SK-N-SH (cell line): ENCODE measurements around the gene GREM2. TPM values are rescaled to one million over a fixed set of nuclear protein-coding genes. Genes with fewer than 3 reads are reported as not detected.

Source experiments
- CTCF ChIA-PET: fragments of 300-600, 350-600 bp; formaldehyde crosslinking; extraction: SDS; loops from one replicate; lab custom pipeline; 2021; lab: Yijun Ruan, JAX
- POLR2A ChIA-PET: fragments of 350-600 bp; sonication (Branson Sonifier 250); formaldehyde crosslinking; extraction: SDS; loops from one replicate; lab custom pipeline; 2020; ENCODE audit warnings: antibody characterized with exemption, inconsistent platforms; lab: Yijun Ruan, JAX
- DNase-seq: peaks from one replicate; pipeline ENCODE4 v3.0.0; 2012
- H2AFZ ChIP-seq: fragments of 200-600 bp; sonication (generic); 2 replicates; pipeline ENCODE4 v1.8.1; 2016; ENCODE audit warnings: antibody characterized with exemption, mild to moderate bottlenecking, low read depth
- H3F3A ChIP-seq: fragments of 200-600 bp; sonication (generic); replicated peaks from 2 replicates; pipeline ENCODE3; 2016; ENCODE audit warnings: antibody characterized with exemption, mild to moderate bottlenecking; ENCODE audit not compliant: insufficient read depth
- H3K27ac ChIP-seq, 2 experiments: fragments of 200-500 bp in 1 of 2; fragments of 200-600 bp in 1 of 2; sonication (Bioruptor generic) in 1 of 2; sonication (generic), shearing (Covaris generic) in 1 of 2; 2 replicates each; pipeline versions ENCODE4 v1.5.1 to v1.6.1; 2014 to 2016; ENCODE audit warnings: low read depth in 2 of 2, inconsistent platforms in 1 of 2, low read length in 1 of 2, mild to moderate bottlenecking in 1 of 2, mixed read lengths in 1 of 2
- H3K27me3 ChIP-seq: fragments of 200-600 bp; sonication (generic), shearing (Covaris generic); 2 replicates; pipeline ENCODE4 v1.6.1; 2016; ENCODE audit warnings: mixed run types; ENCODE audit not compliant: insufficient read depth
- H3K36me3 ChIP-seq, 2 experiments: fragments of 200-500 bp in 1 of 2; fragments of 200-600 bp in 1 of 2; sonication (Bioruptor generic) in 1 of 2; sonication (generic) in 1 of 2; replicated peaks in 1 of 2; 2 replicates each; pipeline versions ENCODE3 to v1.5.1; 2014 to 2016; ENCODE audit warnings: low read length in 1 of 2, mild to moderate bottlenecking in 1 of 2; ENCODE audit not compliant: insufficient read depth in 2 of 2, control insufficient read depth in 1 of 2
- H3K4me1 ChIP-seq, 2 experiments: fragments of 200-500 bp in 1 of 2; fragments of 200-600 bp in 1 of 2; sonication (Bioruptor generic) in 1 of 2; sonication (generic), shearing (Covaris generic) in 1 of 2; 2 replicates each; pipeline versions ENCODE4 v1.5.1 to v1.6.1; 2014 to 2016; ENCODE audit warnings: low read depth in 1 of 2, low read length in 1 of 2, mixed run types in 1 of 2; ENCODE audit not compliant: insufficient read depth in 2 of 2, control insufficient read depth in 1 of 2
- H3K4me2 ChIP-seq: fragments of 200-600 bp; sonication (generic), shearing (Covaris generic); 2 replicates; pipeline ENCODE4 v1.6.1; 2017; ENCODE audit warnings: mixed run types
- H3K4me3 ChIP-seq, 2 experiments: fragments of 200-500 bp in 1 of 2; fragments of 200-600 bp in 1 of 2; sonication (Bioruptor generic) in 1 of 2; sonication (generic), shearing (Covaris generic) in 1 of 2; 2 replicates each; pipeline versions ENCODE4 v1.5.1 to v1.8.1; 2014 to 2016; ENCODE audit warnings: low read depth in 2 of 2, inconsistent platforms in 1 of 2, low read length in 1 of 2, mild to moderate bottlenecking in 1 of 2, mixed read lengths in 1 of 2, moderate library complexity in 1 of 2
- H3K79me2 ChIP-seq: fragments of 200-600 bp; sonication (generic); 2 replicates; pipeline ENCODE4 v1.8.1; 2017; ENCODE audit warnings: mild to moderate bottlenecking; ENCODE audit not compliant: insufficient read depth
- H3K9ac ChIP-seq: fragments of 200-600 bp; sonication (generic); 2 replicates; pipeline ENCODE4 v1.6.1; 2017; ENCODE audit warnings: mixed run types
- H3K9me2 ChIP-seq: fragments of 200-600 bp; sonication (generic); 2 replicates; pipeline ENCODE4 v1.6.1; 2017; ENCODE audit warnings: mixed run types
- H3K9me3 ChIP-seq: fragments of 200-600 bp; sonication (generic); 2 replicates; pipeline ENCODE4 v1.6.1; 2017; ENCODE audit warnings: mixed run types, mild to moderate bottlenecking, moderate library complexity
- H4K20me1 ChIP-seq: fragments of 200-600 bp; sonication (generic); 2 replicates; pipeline ENCODE4 v1.6.1; 2017; ENCODE audit warnings: mild to moderate bottlenecking, mixed run types; ENCODE audit not compliant: insufficient read depth
- CHD2 ChIP-seq: fragments of 150-350 bp; IDR thresholded peaks from 2 replicates; pipeline ENCODE4 v1.6.1; 2018; ENCODE audit warnings: low read length; ENCODE audit not compliant: partially characterized antibody
- CTCF ChIP-seq: fragments of 200-600 bp; sonication (generic); IDR thresholded peaks from 2 replicates; pipeline ENCODE4 v1.6.1; 2017; ENCODE audit warnings: antibody characterized with exemption, mild to moderate bottlenecking, moderate library complexity
- EP300 ChIP-seq, 2 experiments: IDR thresholded peaks; 2 replicates each; pipeline versions ENCODE4 v1.4.0 to v1.6.1; 2012; ENCODE audit warnings: borderline replicate concordance in 1 of 2, low read depth in 1 of 2, low read length in 1 of 2
- FOXM1 ChIP-seq: IDR thresholded peaks from 2 replicates; pipeline ENCODE4 v1.4.0; 2012; ENCODE audit warnings: low read depth, mild to moderate bottlenecking
- GATA2 ChIP-seq: sonication (generic); formaldehyde crosslinking; IDR thresholded peaks from 2 replicates; pipeline ENCODE4 v1.5.0; 2020; ENCODE audit warnings: mild to moderate bottlenecking, missing genetic modification reagents
- IRF3 ChIP-seq: fragments of 150-350 bp; IDR thresholded peaks from 2 replicates; pipeline ENCODE4 v1.6.1; 2016; ENCODE audit warnings: mild to moderate bottlenecking, low read depth, low read length
- MEF2A ChIP-seq: IDR thresholded peaks from 2 replicates; pipeline ENCODE4 v1.4.0; 2012; ENCODE audit warnings: low read depth, borderline replicate concordance
- NRF1 ChIP-seq: IDR thresholded peaks from 2 replicates; pipeline ENCODE4 v1.6.1; 2012; ENCODE audit warnings: low read depth, mild to moderate bottlenecking, low read length
- PBX3 ChIP-seq: IDR thresholded peaks from 2 replicates; pipeline ENCODE4; 2012
- POLR2AphosphoS5 ChIP-seq: IDR thresholded peaks from 2 replicates; pipeline ENCODE4 v1.6.1; 2012; ENCODE audit warnings: low read depth, low read length
- RAD21 ChIP-seq: IDR thresholded peaks from 2 replicates; pipeline ENCODE4 v1.6.1; 2012; ENCODE audit warnings: mild to moderate bottlenecking, low read length
- RCOR1 ChIP-seq: fragments of 150-350 bp; IDR thresholded peaks from 2 replicates; pipeline ENCODE4 v1.6.1; 2017; ENCODE audit warnings: antibody characterized with exemption, low read length
- RFX5 ChIP-seq: IDR thresholded peaks from 2 replicates; pipeline ENCODE4 v1.6.1; 2012; ENCODE audit warnings: mild to moderate bottlenecking, improper control_type of control experiment, low read length
- SIN3A ChIP-seq: IDR thresholded peaks from 2 replicates; pipeline ENCODE4 v1.6.1; 2012; ENCODE audit warnings: low read depth, mild to moderate bottlenecking, low read length, moderate library complexity, borderline replicate concordance
- TCF12 ChIP-seq: IDR thresholded peaks from 2 replicates; pipeline ENCODE4 v1.4.0; 2012
- WGBS: methylation state at CpG from one replicate; pipeline ENCODE4 v1.1.6; 2017; ENCODE audit warnings: low lambda C conversion rate; 5-methylcytosine and 5-hydroxymethylcytosine counted together
- polyA plus RNA-seq, 3 experiments: library from polyadenylated mRNA; depleted of rRNA; stranded (reverse); fragments of >200 nt; gene quantifications; 2 replicates each; pipeline ENCODE4 v1.2.3, GENCODE V29; 2012

GREM2 gene
- polyA plus RNA-seq, 1 of the 3 experiments (the other 2 are of a cell fraction) = 0.94 TPM

- no peak for TF ChIP-seq GATA2 (CRISPR knock-in tag)
- TF ChIP-seq RAD21 = no peak
- no peak for TF ChIP-seq RFX5
- TF ChIP-seq IRF3 = no peak
- no peak for TF ChIP-seq SIN3A
- no peak overlapping the region for H3K4me2 ChIP-seq
- WGBS = 94% methylated on average over 8 of the region's 8 CpGs
- H3K36me3 ChIP-seq = no peaks in the 10 kb centered on the region
- H3K27ac ChIP-seq = no peak overlapping the region; a peak in 2 of 4 replicates
- H2AFZ ChIP-seq = no peak overlapping the region
- H3K9me2 ChIP-seq = no peaks in the 10 kb centered on the region
- no peak for DNase-seq
- no peaks in the 10 kb centered on the region for H3K9me3 ChIP-seq
- no peaks in the 10 kb centered on the region for H3K27me3 ChIP-seq
- H4K20me1 ChIP-seq = no peaks in the 10 kb centered on the region
- no peak overlapping the region for H3K9ac ChIP-seq
- H3K4me1 ChIP-seq = peaks cover 8 to 21% of the 10 kb centered on the region in 2 experiments; a peak in 3 of 4 replicates
- peaks cover 9% of the 10 kb centered on the region for H3F3A ChIP-seq
- ChIA-PET POLR2A (no interaction called here), CTCF (interaction anchor here (0.6 to 1.2 kb wide), 2 partner anchors 12 to 184 kb away, joined by 3 to 4 read pairs; no protein-coding TSS in a partner anchor)
- H3K4me3 ChIP-seq = no peak overlapping the region
- H3K79me2 ChIP-seq = no peaks in the 10 kb centered on the region
Measured at GRCh38 chr1:240498335-240498734, 113.6 kb downstream of the GREM2 start.

GRCh38 chr1:240497908-240498307, 114.0 kb downstream of the GREM2 start:
- Histone ChIP-seq H3K27ac (peak overlapping the region in 1 of 2 experiments; percentile 19; a peak in 2 of 4 replicates), H3F3A (peaks cover 9% of the 10 kb centered on the region), H4K20me1 (no peaks in the 10 kb centered on the region), H3K4me3 (no peak overlapping the region), H3K4me2 (no peak overlapping the region), H3K36me3 (no peaks in the 10 kb centered on the region), H2AFZ (no peak overlapping the region), H3K4me1 (peaks cover 8 to 21% of the 10 kb centered on the region in 2 experiments; a peak in 3 of 4 replicates), H3K79me2 (no peaks in the 10 kb centered on the region), H3K27me3 (no peaks in the 10 kb centered on the region), H3K9me2 (no peaks in the 10 kb centered on the region), H3K9ac (no peak overlapping the region), H3K9me3 (no peaks in the 10 kb centered on the region)
- CTCF ChIA-PET = interaction anchor here (0.6 to 1.2 kb wide), 2 partner anchors 12 to 185 kb away, joined by 3 to 4 read pairs; no protein-coding TSS in a partner anchor
- peak; percentile 46 for DNase-seq
- POLR2A ChIA-PET = no interaction called here
- 71% methylated on average over 4 of the region's 4 CpGs for WGBS
- TF ChIP-seq TCF12 (peak; percentile 28; the same call in 1 of the 2 replicates), GATA2 (CRISPR knock-in tag) (peak; percentile 81), IRF3 (no peak), MEF2A (no peak), CHD2 (no peak), CTCF (no peak), RCOR1 (peak; percentile 17; the same call in 1 of the 2 replicates), EP300 (IDR thresholded peaks at IDR 0.05; ENCODE audit: borderline replicate concordance in 1 of 2, low read depth in 1 of 2, low read length in 1 of 2) (peak in 1 of 2 experiments; percentile 30; a peak in 1 of 4 replicates), FOXM1 (no peak), NRF1 (no peak), PBX3 (0 out of 2 replicates have a peak, but pooled peaks have one; percentile 18), POLR2AphosphoS5 (no peak)
